ENCODE measurements around the gene EIF2S3B.
"Not testable (repeated sequence)": the region's sequence is repeated elsewhere in the genome, so short reads cannot be mapped to it uniquely, and the experiment has no call there.

EIF2S3B gene

DNA sequence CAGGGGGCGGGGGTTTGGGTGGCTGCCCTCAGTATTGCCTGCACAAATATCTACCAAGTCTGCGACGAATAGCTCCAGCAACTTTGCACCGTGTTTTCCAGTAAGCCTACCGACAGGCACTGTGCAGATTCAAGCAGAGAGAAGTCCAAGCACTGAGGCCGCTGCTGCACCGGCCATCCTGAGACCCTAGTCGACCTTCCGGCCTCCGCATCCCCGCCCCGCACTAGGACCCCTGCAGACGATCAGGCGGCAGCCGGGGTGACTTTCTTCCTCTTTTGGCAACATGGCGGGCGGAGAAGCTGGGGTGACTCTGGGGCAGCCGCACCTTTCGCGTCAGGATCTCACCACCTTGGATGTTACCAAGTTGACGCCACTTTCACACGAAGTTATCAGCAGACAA lies at the start of gene EIF2S3B:
Gene EIF2S3B, plus strand, starts transcription at position 271 of the 400 bp plus-strand sequence. Its CDS starts 13 bp downstream, at position 284.
- no peak for DNase-seq (ENCODE audit: low read depth)

DNA sequence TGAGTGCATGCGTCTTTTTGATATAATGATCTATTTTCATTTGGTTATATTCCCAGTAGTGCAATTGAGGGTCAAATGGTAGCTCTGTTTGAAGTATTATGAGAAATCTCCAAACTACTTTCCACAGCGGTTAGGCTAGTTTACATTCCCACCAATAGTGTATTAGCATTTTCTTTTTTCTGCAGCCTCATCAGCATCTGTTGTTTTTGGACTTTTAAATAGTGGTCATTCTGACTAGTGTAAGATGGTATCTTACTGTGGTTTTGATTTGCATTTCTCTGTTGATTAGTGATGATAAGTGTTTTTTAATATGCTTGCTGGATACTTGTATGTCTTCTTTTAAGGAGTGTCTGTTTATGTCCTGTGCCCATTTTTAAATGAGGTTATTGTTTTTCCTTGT lies 48.8 kb upstream of the EIF2S3B start:
- no peak for DNase-seq (ENCODE audit: low read depth)

- DNase-seq (ENCODE audit: low read depth) = no peak
These were observed 47.9 kb upstream of the EIF2S3B start for GRCh38 chr12:10457760-10458159.

DNA sequence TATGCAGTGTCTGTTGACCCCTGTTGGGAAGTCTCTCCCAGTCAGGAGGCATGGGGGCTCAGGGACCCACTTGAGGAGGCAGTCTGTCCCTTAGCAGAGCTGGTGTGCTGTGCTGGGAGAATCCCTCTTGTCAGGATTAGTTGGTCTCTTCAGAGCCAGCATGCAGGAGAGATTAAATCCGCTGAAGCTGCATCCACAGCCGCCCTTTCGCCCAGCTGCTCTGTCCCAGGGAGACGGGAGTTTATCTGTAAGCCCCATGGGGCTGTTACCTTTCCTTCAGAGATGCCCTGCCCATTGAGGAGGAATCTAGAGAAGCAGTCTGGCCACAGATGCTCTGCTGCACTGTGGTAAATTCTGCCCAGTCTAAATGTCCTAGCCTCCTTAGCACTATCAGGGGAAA lies 39.4 kb upstream of the EIF2S3B start:
- no peak for DNase-seq (ENCODE audit: low read depth)

DNA sequence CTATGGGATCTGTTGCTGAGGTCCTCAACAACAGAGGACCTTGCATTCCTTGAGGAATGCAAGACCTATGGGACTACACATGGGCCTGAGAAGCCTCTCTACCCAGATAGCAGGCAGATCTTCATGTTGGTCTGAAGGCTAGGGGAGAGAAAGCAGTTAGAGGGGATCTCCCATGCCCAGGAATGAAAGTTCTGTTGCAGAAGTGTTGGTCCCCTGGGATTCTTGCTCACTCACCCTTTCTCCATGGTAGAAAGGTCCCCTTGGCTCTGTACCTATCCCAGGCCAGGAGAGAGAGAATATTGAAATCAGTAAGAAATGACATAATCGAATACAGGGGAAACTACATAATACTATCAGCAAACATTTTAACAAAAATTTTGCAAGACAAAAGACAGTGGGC lies 36.0 kb upstream of the EIF2S3B start:
- DNase-seq (ENCODE audit: low read depth) = no peak

GRCh38 chr12:10472808-10473207 lies 32.9 kb upstream of the EIF2S3B start:
- DNase-seq (ENCODE audit: low read depth) = not testable (repeated sequence)

GRCh38 chr12:10481901-10482300 lies 23.8 kb upstream of the EIF2S3B start:
- DNase-seq (ENCODE audit: low read depth) = not testable (repeated sequence)

DNA sequence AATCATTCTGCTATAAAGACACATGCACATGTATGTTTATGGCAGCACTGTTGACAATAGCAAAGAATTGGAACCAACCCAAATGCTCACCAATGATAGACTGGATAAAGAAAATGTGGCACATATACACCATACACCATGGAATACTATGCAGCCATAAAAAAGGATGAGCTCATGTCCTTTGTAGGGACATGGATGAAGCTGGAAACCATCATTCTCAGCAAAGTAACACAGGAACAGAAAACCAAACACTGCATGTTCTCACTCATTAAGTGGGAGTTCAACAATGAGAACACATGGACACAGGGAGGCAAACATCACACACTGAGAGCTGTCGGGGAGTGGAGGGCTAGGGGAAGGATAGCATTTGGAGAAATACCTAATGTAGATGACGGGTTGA lies 18.4 kb upstream of the EIF2S3B start:
- DNase-seq (ENCODE audit: low read depth) = not testable (repeated sequence)

- DNase-seq (ENCODE audit: low read depth) = no peak
These were observed 13.9 kb upstream of the EIF2S3B start for GRCh38 chr12:10491766-10492165.

DNA sequence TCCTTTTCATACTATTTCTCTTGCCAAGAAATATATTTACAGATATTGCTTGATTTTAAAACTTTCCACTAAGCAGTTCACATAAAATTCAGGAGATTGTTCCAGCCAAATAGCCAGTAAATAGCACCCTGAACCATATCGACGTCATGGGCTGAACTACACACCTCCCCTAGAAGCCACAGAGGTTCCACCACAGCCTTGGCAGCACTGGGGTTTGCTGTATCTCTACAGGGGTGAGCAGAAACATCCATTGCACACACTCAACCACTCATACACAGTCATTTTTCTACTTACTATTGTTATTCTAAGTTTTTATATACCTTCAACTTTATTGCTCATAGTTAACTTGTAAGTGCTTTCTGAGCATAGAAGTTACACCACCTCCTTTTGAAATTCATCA lies 8.1 kb upstream of the EIF2S3B start:
- peak; percentile 26 for DNase-seq (ENCODE audit: low read depth)

GRCh38 chr12:10498042-10498441 lies 7.6 kb upstream of the EIF2S3B start:
- DNase-seq (ENCODE audit: low read depth) = no peak

DNA sequence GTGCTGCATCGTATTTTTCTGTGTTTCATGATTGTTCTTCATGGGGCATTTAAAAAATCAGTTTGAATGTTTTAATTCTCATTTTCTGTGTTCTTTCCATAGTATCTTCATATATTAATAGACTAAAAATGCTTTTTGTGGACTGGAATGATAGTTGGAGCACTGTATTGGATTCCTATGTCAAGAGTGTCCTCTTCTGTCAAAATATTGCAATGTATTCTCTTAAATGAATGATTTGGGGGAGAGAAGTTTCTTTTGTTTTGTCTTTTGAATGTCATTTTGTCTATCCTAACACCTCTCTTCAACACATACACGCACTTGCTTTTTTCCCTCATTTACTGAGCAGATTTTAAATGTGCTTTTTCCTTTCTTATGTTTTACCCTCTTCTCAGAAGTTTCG lies 4.7 kb upstream of the EIF2S3B start:
- no peak for DNase-seq (ENCODE audit: low read depth)

- no peak for DNase-seq (ENCODE audit: low read depth)
These were observed 2.2 kb upstream of the EIF2S3B start for GRCh38 chr12:10503460-10503859.

GRCh38 chr12:10511756-10512355 lies 6.2 kb downstream of the EIF2S3B start:
- DNase-seq (ENCODE audit: low read depth) = no peak

GRCh38 chr12:10512798-10513197 lies 7.1 kb downstream of the EIF2S3B start:
- no peak for DNase-seq (ENCODE audit: low read depth)

- no peak for DNase-seq (ENCODE audit: low read depth)
These were observed 15.9 kb downstream of the EIF2S3B start for GRCh38 chr12:10521555-10521954.

- no peak for DNase-seq (ENCODE audit: low read depth)
These were observed 22.7 kb downstream of the EIF2S3B start for GRCh38 chr12:10528174-10528953.

DNA sequence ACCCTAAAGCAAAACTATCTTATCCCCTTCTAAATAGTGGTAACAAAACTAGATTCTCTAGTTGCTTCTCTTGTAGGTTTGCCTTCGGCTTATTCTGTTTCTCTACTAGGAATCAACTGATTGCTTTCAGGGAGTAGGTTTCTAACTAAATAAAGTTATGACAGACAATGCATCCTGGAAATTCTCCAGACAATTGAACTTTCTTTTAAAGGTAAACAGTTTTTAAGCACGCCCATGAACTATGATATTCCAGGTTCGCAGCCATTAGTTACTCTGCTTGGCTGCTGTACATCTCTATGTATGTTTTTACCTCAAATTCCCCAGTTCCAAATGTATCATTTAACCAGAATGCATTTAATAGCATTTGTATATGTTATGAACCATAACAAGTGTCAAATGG lies 23.9 kb downstream of the EIF2S3B start:
- DNase-seq (ENCODE audit: low read depth) = no peak

- no peak for DNase-seq (ENCODE audit: low read depth)
These were observed 32.0 kb downstream of the EIF2S3B start for GRCh38 chr12:10537721-10538120.

DNA sequence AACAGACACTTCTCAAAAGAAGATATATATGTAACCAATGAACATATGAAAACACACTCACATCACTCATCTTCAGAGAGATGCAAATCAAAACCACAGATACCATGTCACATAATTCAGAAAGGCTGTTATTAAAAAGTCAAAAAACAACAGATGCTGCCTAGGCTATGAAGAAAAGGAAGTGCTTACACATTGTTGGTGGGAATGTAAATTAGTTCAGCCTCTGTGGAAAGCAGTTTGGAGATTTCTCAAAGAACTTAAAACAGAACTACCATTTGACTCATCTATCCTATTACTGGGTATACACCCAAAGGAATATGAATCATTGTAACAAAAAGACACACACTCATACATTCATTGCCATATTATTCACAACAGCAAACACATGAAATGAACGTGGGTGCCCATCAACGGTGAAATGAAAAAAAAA lies 35.1 kb downstream of the EIF2S3B start:
- no peak for DNase-seq (ENCODE audit: low read depth)

GRCh38 chr12:10543499-10543898 lies 37.8 kb downstream of the EIF2S3B start:
- no peak for DNase-seq (ENCODE audit: low read depth)

DNA sequence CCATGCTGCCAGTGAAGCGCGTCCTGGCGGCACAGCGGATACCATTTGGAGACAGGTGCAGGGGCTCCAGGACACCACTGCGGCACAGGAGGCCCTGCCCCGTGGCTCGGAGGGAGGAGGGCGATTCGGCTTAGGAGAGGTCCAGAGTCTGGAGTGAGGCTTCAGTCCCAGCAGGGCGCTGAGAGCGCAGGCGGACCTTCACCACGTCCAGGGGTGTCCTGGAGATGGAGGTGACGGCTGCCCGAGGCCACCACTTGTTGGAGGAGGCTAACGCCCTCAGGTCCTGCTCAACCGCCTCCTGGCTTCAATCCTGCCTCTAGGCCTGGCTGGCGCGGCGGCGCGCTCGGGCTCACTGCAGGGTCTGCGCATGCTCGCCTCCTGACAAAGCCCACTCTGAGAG lies 45.7 kb downstream of the EIF2S3B start:
- DNase-seq (ENCODE audit: low read depth) = no peak

DNA sequence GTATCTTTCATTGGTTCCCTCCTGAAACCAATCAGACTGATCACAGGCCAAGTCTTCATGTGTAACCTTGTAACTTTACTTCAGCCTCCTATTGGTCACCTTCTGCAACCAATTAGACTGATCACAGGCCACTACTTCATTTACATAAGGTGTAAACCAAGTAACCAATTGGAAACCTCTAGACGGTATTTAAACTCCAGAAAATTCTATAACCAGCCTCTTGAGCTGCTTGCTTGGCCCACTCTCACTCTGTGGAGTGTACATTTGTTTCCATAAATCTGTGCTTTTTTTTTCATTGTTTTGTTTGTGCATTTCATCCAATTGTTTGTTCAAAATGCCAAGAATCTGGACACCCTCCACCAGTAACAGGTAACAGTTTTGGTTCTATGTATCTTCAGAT lies 47.5 kb downstream of the EIF2S3B start:
- no peak for DNase-seq (ENCODE audit: low read depth)

All from stimulated activated CD8-positive, alpha-beta memory T cell treated with anti-CD3 and anti-CD28 coated beads, Interleukin-7, amount 100 ng/mL, for 24 hours (primary cell).